A204.1 (cell line): ENCODE data around the gene NMBR.
"Not testable (repeated sequence)": the region's sequence is repeated elsewhere in the genome, so short reads cannot be mapped to it uniquely, and the experiment has no call there.

Source experiments
- FAIRE-seq: peaks from 2 replicates; lab custom pipeline; 2012; peaks lifted over from hg19 to GRCh38; lab: Jason Lieb, UNC

Gene NMBR

DNA sequence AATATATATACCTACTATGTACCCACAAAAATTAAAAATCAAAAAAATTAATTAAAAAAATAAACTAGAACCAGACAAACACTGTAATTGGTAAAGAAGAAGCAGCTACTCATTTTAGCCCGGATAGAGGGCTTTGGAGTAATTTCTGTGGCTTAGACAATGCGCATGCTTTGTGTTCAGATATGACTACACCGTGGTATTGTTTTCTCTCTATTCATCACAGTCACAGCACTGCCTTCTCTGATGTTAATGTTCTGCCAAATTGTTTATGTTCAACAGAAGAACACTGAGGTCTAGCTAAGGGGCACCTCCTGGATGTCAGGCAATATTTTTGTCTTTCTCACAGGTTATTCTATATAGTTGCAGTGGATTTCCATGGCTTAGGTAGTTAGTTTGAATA lies 91.7 kb downstream of the NMBR start:
- no peak for FAIRE-seq

DNA sequence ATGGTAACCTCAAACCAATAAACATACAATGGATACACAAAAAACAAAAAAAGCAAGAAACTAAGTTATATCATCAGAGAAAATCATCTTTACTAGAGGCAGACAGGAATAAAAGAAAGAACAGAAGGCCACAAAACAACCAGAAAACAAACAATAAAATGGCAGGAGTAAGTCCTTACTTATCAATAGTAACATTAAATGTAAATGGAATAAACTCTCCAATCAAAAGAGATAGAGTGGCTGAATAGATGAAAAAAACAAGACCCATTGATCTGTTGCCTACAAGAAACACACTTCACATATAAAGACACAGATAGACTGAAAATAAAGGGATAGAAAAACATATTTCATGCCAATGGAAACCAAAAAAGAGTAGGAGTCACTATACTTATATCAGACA lies 95.5 kb downstream of the NMBR start:
- FAIRE-seq, result no peak

DNA sequence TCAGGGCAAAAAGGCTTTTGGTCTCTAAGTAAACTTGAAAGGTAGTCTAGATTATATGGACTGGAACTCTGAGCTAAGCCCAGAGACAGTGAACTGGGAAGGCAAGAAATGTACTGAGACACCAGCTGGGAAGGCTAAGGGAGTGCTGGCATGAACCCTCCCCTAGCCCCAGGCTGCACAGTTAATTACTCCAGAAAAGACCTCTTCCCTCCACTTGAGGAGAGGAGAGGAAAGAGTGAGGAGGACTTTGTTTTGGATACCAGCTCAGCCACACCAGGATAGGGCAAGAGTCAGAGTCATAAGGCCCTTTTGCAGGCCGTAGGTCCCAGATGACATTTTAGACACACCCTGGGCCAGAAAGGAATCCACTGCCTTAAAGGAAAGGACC lies 98.3 kb downstream of the NMBR start:
- FAIRE-seq, result no peak

DNA sequence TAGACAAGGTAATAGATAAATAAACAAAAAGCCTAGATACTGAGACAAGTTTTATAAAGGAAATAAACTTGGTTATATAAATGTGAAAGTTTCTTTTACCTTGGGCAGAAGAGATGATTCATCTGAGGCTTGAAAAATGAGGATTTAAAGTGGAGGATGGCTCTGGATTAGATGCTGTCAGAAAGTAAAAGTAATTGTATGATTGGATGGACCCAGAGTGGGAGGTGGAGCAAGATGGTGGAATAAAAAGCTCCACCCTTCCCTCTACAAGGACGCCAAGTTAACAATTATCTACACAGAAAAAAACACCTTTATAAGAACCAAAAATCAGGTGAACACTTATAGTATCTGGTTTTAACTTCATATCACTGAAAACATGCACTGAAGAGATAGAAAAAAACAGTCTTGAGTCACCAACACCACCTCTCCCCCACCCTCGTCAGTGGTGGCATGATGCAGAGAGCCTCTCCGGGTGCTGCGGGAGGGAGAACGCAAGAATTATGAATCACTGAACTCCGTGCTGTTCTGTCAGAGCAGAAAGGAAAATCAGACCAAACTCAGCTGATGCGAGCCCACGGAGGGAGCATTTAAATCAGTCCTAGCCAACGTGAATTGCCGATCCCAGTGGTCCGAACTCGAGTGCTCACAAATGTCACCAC lies 98.9 kb downstream of the NMBR start:
- FAIRE-seq, result no peak

DNA sequence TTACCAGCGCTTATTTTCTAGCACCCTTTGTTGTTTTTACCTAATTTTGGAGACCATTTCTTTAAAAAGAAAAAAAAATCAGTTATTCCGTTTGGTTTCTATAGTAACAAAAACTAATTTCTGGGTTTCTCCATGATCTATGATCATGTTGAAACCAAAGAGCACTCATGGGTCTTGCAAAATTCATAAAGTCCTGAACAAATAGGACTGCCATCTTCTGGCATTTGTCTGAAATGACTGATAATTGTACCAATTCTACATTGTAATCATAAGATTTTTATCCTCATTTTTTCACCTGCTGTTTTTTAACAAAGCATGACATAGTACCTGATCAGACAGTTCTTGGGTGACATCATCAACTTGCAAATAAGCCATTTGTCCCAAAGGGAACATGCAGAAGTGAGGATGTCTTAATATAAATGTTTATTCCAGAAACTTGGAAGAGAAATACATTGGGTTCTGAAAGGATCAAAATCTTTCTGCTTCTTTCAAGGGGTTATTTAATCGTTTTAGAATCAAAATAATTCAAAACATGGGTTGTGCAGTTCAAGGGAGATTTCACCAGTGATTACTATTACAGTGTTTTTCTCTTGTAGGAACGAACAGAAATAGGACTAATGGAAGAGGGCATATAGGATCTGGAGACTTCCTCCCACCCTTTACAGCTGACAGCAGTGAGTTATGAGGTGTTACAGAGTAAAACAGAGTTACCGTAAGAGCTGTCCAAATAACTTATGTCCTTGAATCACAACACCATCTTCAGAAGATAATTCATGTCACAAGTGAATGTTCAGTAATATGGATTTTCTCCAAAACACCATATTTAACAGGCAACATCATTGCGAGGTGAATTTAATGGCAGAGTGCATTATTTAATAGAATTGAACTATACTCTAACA lies 101.3 kb downstream of the NMBR start:
- FAIRE-seq, result no peak

DNA sequence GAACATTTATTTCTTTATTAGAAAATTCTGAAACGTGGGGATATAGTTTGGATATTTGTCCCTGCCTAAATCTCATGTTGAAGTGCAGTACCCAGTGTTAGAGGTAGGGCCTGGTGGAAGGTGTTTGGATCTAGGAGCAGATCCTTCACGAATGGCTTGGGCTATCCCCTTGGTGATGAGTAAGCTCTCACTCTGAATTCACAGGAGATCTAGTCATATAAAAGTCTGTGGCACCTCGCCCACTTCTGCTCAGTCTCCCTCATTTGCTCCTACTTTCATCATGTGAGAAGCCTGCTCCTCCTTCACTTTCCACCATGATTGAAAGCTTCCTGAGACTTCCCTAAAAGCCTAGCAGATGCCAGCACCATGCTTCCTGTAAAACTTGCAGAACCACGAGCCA lies 111.0 kb downstream of the NMBR start:
- FAIRE-seq, result no peak

DNA sequence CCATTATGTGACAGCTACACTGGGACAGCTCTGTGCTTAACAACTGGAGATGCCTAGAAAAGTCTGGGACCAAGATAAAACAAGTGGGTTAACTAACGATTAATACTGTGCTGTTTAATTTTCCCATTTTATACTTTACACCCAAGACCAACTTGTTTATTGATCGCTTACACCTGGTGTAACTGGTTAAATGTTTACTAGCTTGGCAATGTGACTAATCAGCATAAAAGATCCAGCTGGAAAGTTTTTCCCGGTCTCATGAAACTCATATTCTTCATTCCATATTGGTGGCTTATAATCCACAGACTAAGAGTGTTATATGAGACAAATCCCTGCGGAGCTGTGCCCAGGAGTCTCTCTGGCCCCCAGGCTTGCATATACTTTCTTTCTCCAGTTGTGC lies 115.9 kb downstream of the NMBR start:
- FAIRE-seq, result no peak

DNA sequence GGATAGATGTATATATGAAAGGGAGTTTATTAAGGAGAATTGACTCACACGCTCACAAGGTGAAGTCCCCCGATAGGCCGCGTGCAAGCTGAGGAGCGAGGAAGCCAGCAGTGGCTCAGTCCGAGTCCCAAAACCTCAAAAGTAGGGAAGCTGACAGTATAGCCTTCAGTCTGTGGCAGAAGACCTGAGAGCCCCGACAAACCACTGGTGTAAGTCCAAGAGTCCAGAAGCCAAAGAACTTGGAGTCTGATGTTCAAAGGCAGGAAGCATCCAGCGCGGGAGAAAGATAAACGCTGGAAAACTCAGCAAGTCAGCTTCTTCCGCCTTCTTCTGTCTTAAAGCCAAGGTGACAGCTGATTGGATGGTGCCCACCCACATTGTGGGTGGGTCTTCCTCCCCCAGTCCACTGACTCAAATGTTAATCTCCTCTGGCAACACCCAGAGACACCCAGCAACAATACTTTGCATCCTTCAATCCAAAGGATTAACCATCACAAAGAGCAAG lies 116.8 kb downstream of the NMBR start:
- FAIRE-seq, result no peak

DNA sequence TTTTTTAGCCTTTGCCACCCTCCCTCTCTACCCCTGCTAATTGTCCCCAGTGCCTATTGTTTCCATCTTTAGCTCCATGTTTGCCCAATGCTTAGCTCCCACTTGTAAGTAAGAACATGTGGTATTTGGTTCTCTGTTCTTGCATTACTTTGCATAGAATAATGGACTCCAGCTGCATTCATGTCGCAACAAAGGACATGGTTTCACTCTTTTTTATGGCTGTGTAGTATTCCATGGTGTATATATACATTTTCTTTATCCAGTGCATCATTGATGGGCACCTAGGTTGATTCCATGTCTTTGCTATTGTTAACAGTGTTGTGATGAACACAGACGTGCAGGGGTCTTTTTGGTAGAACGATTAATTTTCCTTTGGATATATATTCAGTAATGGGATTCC lies 118.4 kb downstream of the NMBR start:
- FAIRE-seq, result no peak

DNA sequence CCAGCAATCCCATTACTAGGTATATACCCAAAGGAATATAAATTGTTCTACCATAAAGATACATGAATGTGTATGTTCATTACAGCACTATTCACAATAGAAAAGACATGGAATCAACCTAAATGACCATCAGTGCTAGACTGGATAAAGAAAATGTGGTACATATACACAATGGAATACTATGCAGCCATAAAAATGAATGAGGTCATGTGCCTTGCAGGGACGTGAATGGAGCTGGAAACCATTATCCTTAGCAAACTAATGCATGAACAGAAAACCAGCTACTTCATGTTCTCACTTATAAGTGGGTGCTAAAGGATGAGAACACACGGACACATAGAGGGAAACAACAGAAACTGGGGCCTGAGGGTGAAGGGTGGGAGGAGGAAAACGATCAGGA lies 119.1 kb downstream of the NMBR start:
- not testable (repeated sequence) for FAIRE-seq

DNA sequence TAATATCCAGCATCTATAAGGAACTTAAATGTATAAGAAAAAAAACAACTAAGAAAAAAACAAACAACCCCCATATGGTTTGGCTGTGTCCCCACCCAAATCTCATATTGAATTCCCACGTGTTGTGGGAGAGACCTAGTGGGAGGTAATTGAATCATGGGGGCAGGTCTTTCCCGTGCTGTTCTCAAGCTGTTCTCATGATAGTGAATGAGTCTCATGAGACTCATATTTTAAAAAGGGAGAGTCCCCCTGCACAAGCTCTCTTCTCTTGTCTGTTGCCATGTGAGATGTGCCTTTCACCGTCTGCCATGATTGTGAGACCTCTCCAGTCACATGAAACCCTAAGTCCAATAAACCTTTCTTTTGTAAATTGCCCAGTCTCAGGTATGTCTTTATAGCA lies 119.8 kb downstream of the NMBR start:
- FAIRE-seq, result no peak

DNA sequence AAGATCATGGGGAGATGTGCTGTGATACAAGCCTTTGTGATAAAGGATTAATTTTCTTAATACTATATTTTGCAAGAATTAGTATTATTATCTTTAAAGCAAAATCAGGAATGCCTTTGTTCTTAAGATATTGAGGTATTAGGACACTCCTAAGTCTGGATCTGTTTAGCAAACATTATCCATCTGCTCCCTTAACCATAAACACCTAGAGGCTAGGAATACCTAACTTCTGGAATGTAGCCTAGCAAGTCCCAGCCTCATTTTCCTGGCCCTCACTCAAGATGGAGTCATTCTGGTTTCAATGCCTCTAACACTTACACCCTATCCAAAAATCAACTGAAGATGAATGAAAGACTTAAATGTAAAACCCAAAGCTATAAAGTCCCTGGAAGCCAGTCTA lies 120.5 kb downstream of the NMBR start:
- no peak for FAIRE-seq
